Measurements from ENCODE around the gene ANKRD24. TPM values are rescaled to one million over a fixed set of nuclear protein-coding genes. Genes with fewer than 3 reads are reported as not detected.

The ANKRD24 gene
- polyA plus RNA-seq, 1 donor from 2014 or later, result 2.8 TPM

DNA sequence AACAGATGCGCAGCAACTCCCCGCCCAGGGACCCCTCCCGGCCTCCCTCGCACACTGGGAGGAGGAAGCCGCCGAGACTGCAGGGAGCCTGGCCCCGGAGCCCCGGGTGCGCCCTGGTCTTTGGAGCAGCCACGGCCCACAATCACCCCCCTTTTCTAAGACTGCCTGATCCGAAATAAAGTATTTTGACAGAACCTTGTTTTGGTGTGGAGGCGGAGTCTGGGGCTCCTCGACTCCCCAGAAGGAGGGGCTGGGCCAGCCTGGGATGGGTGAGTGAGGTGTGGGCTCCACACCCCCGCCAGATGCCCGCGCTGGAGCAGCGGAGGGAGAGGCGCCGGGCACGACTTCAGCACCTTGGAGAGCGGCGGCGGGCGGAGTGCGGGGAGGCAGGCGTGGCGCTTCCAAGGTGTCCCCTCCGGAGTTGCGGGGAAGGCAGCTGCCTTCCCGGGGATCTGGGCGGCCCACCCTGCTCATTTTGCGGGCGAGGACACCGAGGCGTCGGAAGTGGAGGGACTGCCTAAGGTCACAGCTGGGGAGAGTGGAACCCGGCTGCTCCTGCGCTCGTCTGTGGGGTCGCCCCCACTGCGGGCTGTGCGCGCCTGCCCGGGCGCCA, 9.5 kb upstream of the ANKRD24 start:
- H3K4me2 ChIP-seq (ENCODE audit: low read length), result no peak overlapping the region
- H3F3A ChIP-seq (ENCODE audit: insufficient read depth, low read length, poor library complexity, severe bottlenecking), result no peaks in the 10 kb centered on the region
- H3K79me2 ChIP-seq (replicated peaks; ENCODE audit: insufficient read depth, low read length), result no peaks in the 10 kb centered on the region
- H3K9ac ChIP-seq (ENCODE audit: low read length), result no peak overlapping the region
- H3K27me3 ChIP-seq (ENCODE audit: insufficient read depth, low read depth, low read length), result peaks cover 23% of the 10 kb centered on the region
- peak overlapping the region; percentile 48 for H3K4me3 ChIP-seq (ENCODE audit: low read length)
- no peaks in the 10 kb centered on the region for H3K9me3 ChIP-seq (ENCODE audit: low read length)
- no peak overlapping the region for H2AFZ ChIP-seq (ENCODE audit: low read depth, low read length)
- H3K27ac ChIP-seq (ENCODE audit: low read length), result no peak overlapping the region
- no peaks in the 10 kb centered on the region for H3K9me2 ChIP-seq (ENCODE audit: insufficient read depth, low read length)
- H3K36me3 ChIP-seq (ENCODE audit: insufficient read depth, low read length), result no peaks in the 10 kb centered on the region
- H4K20me1 ChIP-seq (ENCODE audit: insufficient read depth), result no peaks in the 10 kb centered on the region
- TF ChIP-seq SMC3 (conservative IDR thresholded peaks at IDR 0.05; ENCODE audit: poor library complexity), result no peak
- no peak for TF ChIP-seq RAD21 (conservative IDR thresholded peaks at IDR 0.05)
- TF ChIP-seq EP300 (conservative IDR thresholded peaks at IDR 0.05; ENCODE audit: poor library complexity, severe bottlenecking), result no peak
- TF ChIP-seq, protein P1, sequence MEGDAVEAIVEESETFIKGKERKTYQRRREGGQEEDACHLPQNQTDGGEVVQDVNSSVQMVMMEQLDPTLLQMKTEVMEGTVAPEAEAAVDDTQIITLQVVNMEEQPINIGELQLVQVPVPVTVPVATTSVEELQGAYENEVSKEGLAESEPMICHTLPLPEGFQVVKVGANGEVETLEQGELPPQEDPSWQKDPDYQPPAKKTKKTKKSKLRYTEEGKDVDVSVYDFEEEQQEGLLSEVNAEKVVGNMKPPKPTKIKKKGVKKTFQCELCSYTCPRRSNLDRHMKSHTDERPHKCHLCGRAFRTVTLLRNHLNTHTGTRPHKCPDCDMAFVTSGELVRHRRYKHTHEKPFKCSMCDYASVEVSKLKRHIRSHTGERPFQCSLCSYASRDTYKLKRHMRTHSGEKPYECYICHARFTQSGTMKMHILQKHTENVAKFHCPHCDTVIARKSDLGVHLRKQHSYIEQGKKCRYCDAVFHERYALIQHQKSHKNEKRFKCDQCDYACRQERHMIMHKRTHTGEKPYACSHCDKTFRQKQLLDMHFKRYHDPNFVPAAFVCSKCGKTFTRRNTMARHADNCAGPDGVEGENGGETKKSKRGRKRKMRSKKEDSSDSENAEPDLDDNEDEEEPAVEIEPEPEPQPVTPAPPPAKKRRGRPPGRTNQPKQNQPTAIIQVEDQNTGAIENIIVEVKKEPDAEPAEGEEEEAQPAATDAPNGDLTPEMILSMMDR (IDR thresholded peaks at IDR 0.05; ENCODE audit: poor library complexity, severe bottlenecking), result no peak
- TF ChIP-seq EZH2 (IDR thresholded peaks at IDR 0.05; ENCODE audit: borderline replicate concordance, insufficient read depth, low read length, poor library complexity, severe bottlenecking), result no peak
- TF ChIP-seq POLR2AphosphoS5 (IDR thresholded peaks at IDR 0.05), result no peak
- TF ChIP-seq, protein P2, sequence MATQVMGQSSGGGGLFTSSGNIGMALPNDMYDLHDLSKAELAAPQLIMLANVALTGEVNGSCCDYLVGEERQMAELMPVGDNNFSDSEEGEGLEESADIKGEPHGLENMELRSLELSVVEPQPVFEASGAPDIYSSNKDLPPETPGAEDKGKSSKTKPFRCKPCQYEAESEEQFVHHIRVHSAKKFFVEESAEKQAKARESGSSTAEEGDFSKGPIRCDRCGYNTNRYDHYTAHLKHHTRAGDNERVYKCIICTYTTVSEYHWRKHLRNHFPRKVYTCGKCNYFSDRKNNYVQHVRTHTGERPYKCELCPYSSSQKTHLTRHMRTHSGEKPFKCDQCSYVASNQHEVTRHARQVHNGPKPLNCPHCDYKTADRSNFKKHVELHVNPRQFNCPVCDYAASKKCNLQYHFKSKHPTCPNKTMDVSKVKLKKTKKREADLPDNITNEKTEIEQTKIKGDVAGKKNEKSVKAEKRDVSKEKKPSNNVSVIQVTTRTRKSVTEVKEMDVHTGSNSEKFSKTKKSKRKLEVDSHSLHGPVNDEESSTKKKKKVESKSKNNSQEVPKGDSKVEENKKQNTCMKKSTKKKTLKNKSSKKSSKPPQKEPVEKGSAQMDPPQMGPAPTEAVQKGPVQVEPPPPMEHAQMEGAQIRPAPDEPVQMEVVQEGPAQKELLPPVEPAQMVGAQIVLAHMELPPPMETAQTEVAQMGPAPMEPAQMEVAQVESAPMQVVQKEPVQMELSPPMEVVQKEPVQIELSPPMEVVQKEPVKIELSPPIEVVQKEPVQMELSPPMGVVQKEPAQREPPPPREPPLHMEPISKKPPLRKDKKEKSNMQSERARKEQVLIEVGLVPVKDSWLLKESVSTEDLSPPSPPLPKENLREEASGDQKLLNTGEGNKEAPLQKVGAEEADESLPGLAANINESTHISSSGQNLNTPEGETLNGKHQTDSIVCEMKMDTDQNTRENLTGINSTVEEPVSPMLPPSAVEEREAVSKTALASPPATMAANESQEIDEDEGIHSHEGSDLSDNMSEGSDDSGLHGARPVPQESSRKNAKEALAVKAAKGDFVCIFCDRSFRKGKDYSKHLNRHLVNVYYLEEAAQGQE (IDR thresholded peaks at IDR 0.05; ENCODE audit: borderline replicate concordance), result no peak
- TF ChIP-seq TAF1 (IDR thresholded peaks at IDR 0.05; ENCODE audit: low read depth), result no peak
- no peak for TF ChIP-seq MXI1 (conservative IDR thresholded peaks at IDR 0.05; ENCODE audit: poor library complexity, severe bottlenecking)

DNA sequence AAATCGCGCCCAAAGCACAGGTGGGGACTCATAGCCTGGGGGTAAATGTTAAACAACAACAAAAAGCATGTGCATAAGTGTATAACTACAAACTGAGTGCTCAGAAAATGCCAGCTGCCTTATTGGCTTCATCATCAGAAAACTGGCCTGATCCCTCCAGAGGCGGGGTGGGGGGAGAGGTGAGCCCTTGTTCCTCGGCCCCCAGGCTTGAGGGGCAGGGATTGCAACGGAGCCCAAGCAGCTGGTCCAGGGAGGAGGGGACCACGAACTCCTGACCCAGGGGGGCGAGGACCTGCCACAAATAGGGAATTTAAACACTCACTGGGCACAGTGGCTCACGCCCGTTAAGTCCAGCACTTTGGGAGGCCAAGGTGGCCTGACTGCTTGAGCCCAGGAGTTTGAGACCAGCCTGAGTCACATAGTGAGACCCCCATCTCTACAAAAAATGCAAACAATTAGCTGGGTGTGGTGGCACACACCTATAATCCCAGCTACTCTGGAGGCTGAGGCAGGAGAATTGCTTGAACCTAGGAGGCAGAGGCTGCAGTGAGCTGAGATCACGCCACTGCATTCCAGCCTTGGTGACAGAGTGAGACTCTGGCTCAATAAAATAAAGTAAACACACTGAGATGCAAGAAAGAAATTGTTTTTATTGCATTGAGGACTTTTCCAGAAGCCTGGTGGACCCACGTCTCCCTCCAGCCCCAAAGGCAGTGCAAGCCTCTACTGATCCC, 8.8 kb upstream of the ANKRD24 start:
- Histone ChIP-seq H3K27me3 (ENCODE audit: insufficient read depth, low read depth, low read length) (peaks cover 23% of the 10 kb centered on the region), H3K9me3 (ENCODE audit: low read length) (no peaks in the 10 kb centered on the region)

More for the DNA sequence above, 8.8 kb upstream of the ANKRD24 start:
- no peaks in the 10 kb centered on the region for H4K20me1 ChIP-seq (ENCODE audit: insufficient read depth)
- no peak overlapping the region for H2AFZ ChIP-seq (ENCODE audit: low read depth, low read length)
- H3K36me3 ChIP-seq (ENCODE audit: insufficient read depth, low read length), result no peaks in the 10 kb centered on the region
- H3K9ac ChIP-seq (ENCODE audit: low read length), result no peak overlapping the region
- no peak overlapping the region for H3K4me2 ChIP-seq (ENCODE audit: low read length)
- no peaks in the 10 kb centered on the region for H3F3A ChIP-seq (ENCODE audit: insufficient read depth, low read length, poor library complexity, severe bottlenecking)
- H3K79me2 ChIP-seq (replicated peaks; ENCODE audit: insufficient read depth, low read length), result no peaks in the 10 kb centered on the region
- no peak for TF ChIP-seq SMC3 (conservative IDR thresholded peaks at IDR 0.05; ENCODE audit: poor library complexity)
- TF ChIP-seq, protein P1 (IDR thresholded peaks at IDR 0.05; ENCODE audit: poor library complexity, severe bottlenecking), result no peak
- no peak for TF ChIP-seq MXI1 (conservative IDR thresholded peaks at IDR 0.05; ENCODE audit: poor library complexity, severe bottlenecking)
- TF ChIP-seq RAD21 (conservative IDR thresholded peaks at IDR 0.05), result no peak
- no peak for TF ChIP-seq POLR2AphosphoS5 (IDR thresholded peaks at IDR 0.05)
- TF ChIP-seq TAF1 (IDR thresholded peaks at IDR 0.05; ENCODE audit: low read depth), result no peak
- TF ChIP-seq, protein P2 (IDR thresholded peaks at IDR 0.05; ENCODE audit: borderline replicate concordance), result no peak
- no peak for TF ChIP-seq EP300 (conservative IDR thresholded peaks at IDR 0.05; ENCODE audit: poor library complexity, severe bottlenecking)
- TF ChIP-seq EZH2 (IDR thresholded peaks at IDR 0.05; ENCODE audit: borderline replicate concordance, insufficient read depth, low read length, poor library complexity, severe bottlenecking), result no peak
- H3K4me3 ChIP-seq (ENCODE audit: low read length), result peak overlapping the region; percentile 48
- no peaks in the 10 kb centered on the region for H3K9me2 ChIP-seq (ENCODE audit: insufficient read depth, low read length)
- no peak overlapping the region for H3K27ac ChIP-seq (ENCODE audit: low read length)
